NCI-H2107 (cell line): ENCODE measurements around the gene LPP.

ENCODE experiments used
- DNase-seq: peaks from one replicate; lab custom pipeline; 2025; lab: John Stamatoyannopoulos, UW

Gene LPP

GRCh38 chr3:188711881-188712247, 557.9 kb downstream of the LPP start:
- no peak for DNase-seq

GRCh38 chr3:188712248-188712924, 558.4 kb downstream of the LPP start:
- DNase-seq: no peak

GRCh38 chr3:188712991-188713390, 559.0 kb downstream of the LPP start:
- no peak for DNase-seq

GRCh38 chr3:188719545-188719944, 565.6 kb downstream of the LPP start:
- no peak for DNase-seq

GRCh38 chr3:188720215-188720614, 566.3 kb downstream of the LPP start:
- no peak for DNase-seq

- no peak for DNase-seq
Measured at GRCh38 chr3:188720636-188721035, 566.7 kb downstream of the LPP start.

- no peak for DNase-seq
Measured at GRCh38 chr3:188721312-188721711, 567.4 kb downstream of the LPP start.

- no peak for DNase-seq
Measured at GRCh38 chr3:188721990-188722389, 568.0 kb downstream of the LPP start.

- no peak for DNase-seq
Measured at GRCh38 chr3:188722963-188723362, 569.0 kb downstream of the LPP start.

GRCh38 chr3:188727052-188727451, 573.1 kb downstream of the LPP start:
- DNase-seq: no peak

GRCh38 chr3:188728371-188728896, 574.5 kb downstream of the LPP start:
- no peak for DNase-seq

GRCh38 chr3:188729422-188729821, 575.5 kb downstream of the LPP start:
- DNase-seq: no peak

- DNase-seq: peak; percentile 97
Measured at GRCh38 chr3:188734395-188734794, 580.4 kb downstream of the LPP start.

GRCh38 chr3:188739511-188739910, 585.6 kb downstream of the LPP start:
- DNase-seq: no peak

- DNase-seq: no peak
Measured at GRCh38 chr3:188740010-188740409, 586.1 kb downstream of the LPP start.

- no peak for DNase-seq
Measured at GRCh38 chr3:188742755-188743550, 589.0 kb downstream of the LPP start.

- no peak for DNase-seq
Measured at GRCh38 chr3:188744166-188744565, 590.2 kb downstream of the LPP start.

- DNase-seq: no peak
Measured at GRCh38 chr3:188745031-188745430, 591.1 kb downstream of the LPP start.

- no peak for DNase-seq
Measured at GRCh38 chr3:188746291-188746783, 592.4 kb downstream of the LPP start.

GRCh38 chr3:188747489-188747888, 593.5 kb downstream of the LPP start:
- DNase-seq: no peak

GRCh38 chr3:188749010-188749617, 595.2 kb downstream of the LPP start:
- DNase-seq: no peak

- no peak for DNase-seq
Measured at GRCh38 chr3:188749830-188750229, 595.9 kb downstream of the LPP start.

- DNase-seq: no peak
Measured at GRCh38 chr3:188750617-188751016, 596.7 kb downstream of the LPP start.
